Nephron (organoid): ENCODE results near the gene OR3A2.
"Not testable (repeated sequence)": the region's sequence is repeated elsewhere in the genome, so short reads cannot be mapped to it uniquely, and the experiment has no call there.

Experiments
- H3K27ac Mint-ChIP-seq, 3 experiments: 2 replicates each; pipeline ENCODE4 v1.8.0; 2020; ENCODE audit warnings: mixed read lengths in 3 of 3, mild to moderate bottlenecking in 2 of 3, moderate library complexity in 1 of 3
- H3K27me3 Mint-ChIP-seq: 2 replicates; pipeline ENCODE4 v1.8.0; 2021; ENCODE audit warnings: low read depth, mild to moderate bottlenecking, moderate library complexity, mixed read lengths
- H3K36me3 Mint-ChIP-seq: 2 replicates; pipeline ENCODE4 v1.8.0; 2020; ENCODE audit warnings: low read depth, mixed read lengths
- H3K4me1 Mint-ChIP-seq: 2 replicates; pipeline ENCODE4 v1.8.0; 2020; ENCODE audit warnings: mixed read lengths
- H3K4me3 Mint-ChIP-seq, 3 experiments: 2 replicates each; pipeline ENCODE4 v1.8.0; 2020; ENCODE audit warnings: mild to moderate bottlenecking in 3 of 3, mixed read lengths in 3 of 3, moderate library complexity in 2 of 3
- H3K9me3 Mint-ChIP-seq: 2 replicates; pipeline ENCODE4 v1.8.0; 2020; ENCODE audit warnings: mixed read lengths
- CTCF ChIP-seq, 3 experiments: fragments of 200-600 bp; sonication (generic); IDR thresholded peaks; one replicate each; pipeline ENCODE4 v1.5.0; 2021; ENCODE audit warnings: antibody characterized with exemption in 3 of 3; ENCODE audit not compliant: unreplicated experiment in 3 of 3

Gene OR3A2

DNA sequence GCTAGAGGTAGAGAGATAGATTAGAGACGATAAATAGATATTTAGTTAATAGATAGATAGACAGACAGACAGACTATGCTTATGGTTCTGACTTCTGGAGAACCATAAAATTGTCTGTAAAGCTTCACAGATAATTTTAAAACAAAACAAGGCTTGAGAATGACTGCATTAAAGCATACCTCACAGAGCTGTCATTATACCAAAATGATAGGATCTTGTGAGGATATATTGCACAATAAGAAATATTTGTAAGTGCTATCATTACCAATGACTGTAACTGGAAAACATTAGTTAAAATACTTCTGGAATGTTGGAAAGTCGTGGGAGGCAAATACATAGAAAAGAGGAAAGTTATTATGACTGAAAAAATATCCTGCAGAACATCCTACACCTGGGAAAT, 15.7 kb upstream of the OR3A2 start:
- Mint-ChIP-seq H3K27me3 (peaks cover 11% of the 10 kb centered on the region), H3K4me3 (no peak overlapping the region), H3K9me3 (peaks cover 23% of the 10 kb centered on the region), H3K4me1 (no peaks in the 10 kb centered on the region), H3K27ac (no peak overlapping the region), H3K36me3 (no peaks in the 10 kb centered on the region)
- no peak for TF ChIP-seq CTCF (IDR thresholded peaks at IDR 0.05; ENCODE audit: unreplicated experiment in 3 of 3)

DNA sequence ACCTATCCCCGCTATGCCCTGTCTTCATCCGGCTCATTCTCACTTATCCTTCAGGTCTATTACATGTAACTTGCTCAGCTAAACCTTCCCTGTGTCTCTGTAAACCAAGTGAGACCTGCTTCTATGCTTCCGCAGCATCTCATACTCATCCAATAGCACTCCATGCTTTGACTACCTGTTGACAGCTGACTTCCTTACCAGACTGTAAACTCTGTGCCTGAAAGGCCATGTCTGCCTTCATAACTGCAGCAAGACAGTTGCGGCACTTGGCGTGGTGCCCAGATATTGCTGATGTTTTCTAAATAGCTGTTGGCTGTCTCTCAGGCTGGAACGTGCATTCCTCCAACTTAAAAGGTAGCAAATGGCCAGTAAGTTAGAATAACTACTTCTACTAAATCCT, 13.9 kb upstream of the OR3A2 start:
- Mint-ChIP-seq H3K4me1 (no peaks in the 10 kb centered on the region), H3K36me3 (no peaks in the 10 kb centered on the region), H3K4me3 (no peak overlapping the region), H3K27me3 (peaks cover 11% of the 10 kb centered on the region), H3K27ac (no peak overlapping the region), H3K9me3 (peaks cover 17% of the 10 kb centered on the region)
- no peak for TF ChIP-seq CTCF (IDR thresholded peaks at IDR 0.05; ENCODE audit: unreplicated experiment in 3 of 3)

DNA sequence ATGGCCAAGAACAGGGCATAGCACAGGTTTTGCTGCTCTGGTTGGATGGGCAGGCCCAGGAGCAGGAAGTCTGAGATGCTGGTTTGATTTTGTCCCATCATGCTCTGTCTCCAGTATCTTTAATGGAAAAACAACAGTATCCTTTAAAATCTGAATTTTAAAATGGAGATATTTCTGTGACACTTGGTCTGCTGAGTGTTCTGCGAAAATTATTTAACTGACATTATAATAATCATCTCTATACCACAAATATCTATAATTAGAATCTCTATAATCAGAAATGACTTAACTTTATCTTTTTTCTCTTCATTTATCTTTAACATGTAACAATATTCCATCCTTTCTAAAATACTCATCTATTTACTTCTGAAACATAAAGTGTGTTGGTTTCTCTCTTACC, 12.2 kb upstream of the OR3A2 start, which contains the start of gene OR1E1:
TSS of gene OR1E1 (minus strand) at position 101 of the 400 bp plus-strand sequence. CDS start at position 101, 0 bp downstream.
- no peaks in the 10 kb centered on the region for H3K36me3 Mint-ChIP-seq
- no peak within 1 kb of the TSS for H3K27ac Mint-ChIP-seq
- peaks cover 15% of the 10 kb centered on the region for H3K9me3 Mint-ChIP-seq

DNA sequence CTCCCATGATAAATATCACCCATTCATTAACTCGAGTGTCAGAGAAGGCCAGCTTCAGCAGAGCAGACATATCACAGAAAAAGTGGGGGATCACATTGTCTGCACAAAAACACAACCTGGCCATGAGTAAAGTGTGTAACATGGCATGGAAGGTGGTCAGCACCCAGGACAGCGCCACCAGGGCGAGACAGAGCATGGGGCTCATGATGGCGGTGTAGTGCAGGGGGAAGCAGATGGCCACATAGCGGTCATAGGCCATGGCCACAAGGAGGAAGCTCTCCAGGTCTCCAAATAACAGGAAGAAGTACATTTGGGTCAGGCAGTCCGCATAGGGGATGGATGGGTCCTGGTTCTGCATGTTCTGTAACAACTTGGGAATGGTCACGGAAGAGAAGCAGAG, 11.7 kb upstream of the OR3A2 start:
- not testable (repeated sequence) for H3K36me3 Mint-ChIP-seq, H3K4me3 Mint-ChIP-seq, H3K4me1 Mint-ChIP-seq, H3K27ac Mint-ChIP-seq
- H3K27me3 Mint-ChIP-seq, result peaks cover 11% of the 10 kb centered on the region
- H3K9me3 Mint-ChIP-seq, result peaks cover 15% of the 10 kb centered on the region

More for the DNA sequence above, 12.2 kb upstream of the OR3A2 start, which contains the start of gene OR1E1:
- H3K4me3 Mint-ChIP-seq, result no peak within 1 kb of the TSS
- peaks cover 11% of the 10 kb centered on the region for H3K27me3 Mint-ChIP-seq
- TF ChIP-seq CTCF (IDR thresholded peaks at IDR 0.05; ENCODE audit: unreplicated experiment in 3 of 3), result no peak
- H3K4me1 Mint-ChIP-seq, result no peaks in the 10 kb centered on the region

DNA sequence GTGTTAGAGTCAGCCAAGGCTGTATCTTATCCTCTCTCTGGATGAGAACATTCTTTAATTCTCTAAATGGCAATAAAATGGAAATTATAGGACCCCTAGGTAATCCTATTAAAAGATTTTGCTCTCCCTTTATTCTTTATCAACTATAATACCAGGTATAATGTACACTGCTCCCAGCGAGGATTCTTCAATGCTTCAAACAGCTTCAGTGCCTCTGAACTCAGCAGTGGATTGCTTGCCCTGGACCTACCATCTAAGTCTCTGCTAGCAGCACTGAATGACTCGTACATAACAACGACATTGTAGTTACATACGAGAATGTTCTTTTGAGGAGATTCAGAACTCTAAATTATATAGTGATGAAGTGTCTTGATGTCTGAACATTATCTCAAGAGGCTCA, 3.7 kb upstream of the OR3A2 start:
- Mint-ChIP-seq H3K27ac (no peak overlapping the region), H3K9me3 (peaks cover 24% of the 10 kb centered on the region), H3K27me3 (no peaks in the 10 kb centered on the region), H3K4me3 (no peak overlapping the region), H3K4me1 (no peaks in the 10 kb centered on the region), H3K36me3 (no peaks in the 10 kb centered on the region)
- TF ChIP-seq CTCF (IDR thresholded peaks at IDR 0.05; ENCODE audit: unreplicated experiment in 3 of 3), result no peak

DNA sequence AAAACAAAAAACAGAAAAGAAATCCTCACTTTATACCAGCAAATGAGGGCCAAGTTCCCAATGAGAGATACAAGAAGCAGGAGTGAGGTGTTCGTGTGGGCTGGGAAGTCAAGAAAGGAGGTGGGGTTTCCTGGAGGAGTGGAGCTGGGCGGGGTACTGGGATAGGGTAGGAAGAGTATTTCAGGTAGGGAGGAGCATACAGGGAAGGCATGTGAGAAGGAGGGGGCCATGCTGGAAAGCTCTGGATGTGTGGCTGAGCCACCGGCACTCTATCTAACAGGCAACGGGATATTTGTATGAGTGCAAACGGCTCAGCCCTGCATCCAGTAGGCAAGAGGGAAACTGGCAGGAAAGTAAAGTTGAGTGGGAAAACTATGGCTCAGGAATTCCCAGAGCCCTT, 4.2 kb downstream of the OR3A2 start:
- Mint-ChIP-seq H3K36me3 (no peaks in the 10 kb centered on the region), H3K9me3 (peaks cover 35% of the 10 kb centered on the region), H3K4me1 (no peaks in the 10 kb centered on the region), H3K27me3 (peaks cover 8% of the 10 kb centered on the region), H3K27ac (no peak overlapping the region), H3K4me3 (no peak overlapping the region)
- TF ChIP-seq CTCF (IDR thresholded peaks at IDR 0.05; ENCODE audit: unreplicated experiment in 3 of 3), result no peak
